NCI-H1417 (cell line): Measurements from ENCODE around the gene WWOX.

Experiments
- DNase-seq, 3 experiments: peaks; one replicate each; lab custom pipeline; 2025; lab: John Stamatoyannopoulos, UW

The WWOX gene

DNA sequence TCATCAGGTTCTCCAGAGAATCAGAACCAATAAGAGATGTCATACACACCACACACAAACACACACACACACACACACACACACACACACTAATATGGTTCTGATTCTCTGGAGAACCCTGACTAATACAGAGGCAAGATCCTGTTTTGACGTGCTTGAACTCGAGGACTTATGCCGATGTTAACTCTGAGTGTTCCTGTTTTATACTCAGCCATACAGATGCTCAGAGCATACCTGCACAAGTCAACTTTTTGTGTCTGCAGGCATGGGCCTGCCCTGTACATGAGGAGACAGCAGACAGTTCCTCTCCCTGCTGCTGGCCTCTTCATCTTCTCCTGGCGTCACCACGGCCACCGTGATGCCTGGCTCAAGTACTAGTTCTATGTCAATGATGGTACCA is 635.9 kb downstream of the WWOX start:
- no peak for DNase-seq

DNA sequence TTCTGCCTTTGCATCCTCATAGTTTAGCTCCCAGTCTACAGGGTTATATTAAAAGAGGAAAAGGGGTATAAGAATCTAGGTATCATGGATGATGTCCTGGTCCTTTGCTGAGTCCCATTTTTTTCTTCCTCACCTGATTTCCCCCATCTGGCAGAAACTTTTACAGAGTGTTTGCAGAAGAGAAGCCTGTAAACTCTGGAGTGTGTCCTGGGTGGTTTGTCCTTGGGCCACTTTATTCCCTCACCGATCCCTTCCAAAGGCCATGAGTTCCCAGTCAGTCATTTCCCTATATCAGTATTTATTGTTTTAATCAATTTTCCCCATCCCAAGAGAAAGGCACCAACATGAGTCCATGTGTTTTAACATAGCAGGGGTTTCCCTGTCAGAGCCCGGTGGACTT is 638.2 kb downstream of the WWOX start:
- no peak for DNase-seq

DNA sequence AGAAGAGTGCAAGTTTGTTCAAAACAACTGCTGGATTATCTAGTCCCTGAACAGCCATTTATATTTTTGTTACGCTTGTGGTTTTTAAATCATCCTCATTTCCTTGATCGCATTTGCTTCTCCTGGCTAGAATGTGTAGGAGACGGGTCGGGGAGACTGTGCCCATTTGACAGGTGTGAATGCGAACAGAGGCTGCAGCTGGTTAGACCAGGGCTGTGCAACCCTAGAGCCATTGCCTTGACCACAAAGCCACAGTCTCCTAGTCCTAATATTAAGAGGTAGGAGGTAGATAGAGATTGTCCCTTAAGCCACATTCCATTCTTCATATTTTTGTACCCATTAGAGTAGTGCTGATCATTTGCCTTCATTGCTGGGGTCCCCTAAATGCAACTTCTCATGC is 639.1 kb downstream of the WWOX start:
- DNase-seq = no peak

- DNase-seq = no peak
Observed at GRCh38 chr16:78740269-78740668, 640.8 kb downstream of the WWOX start.

DNA sequence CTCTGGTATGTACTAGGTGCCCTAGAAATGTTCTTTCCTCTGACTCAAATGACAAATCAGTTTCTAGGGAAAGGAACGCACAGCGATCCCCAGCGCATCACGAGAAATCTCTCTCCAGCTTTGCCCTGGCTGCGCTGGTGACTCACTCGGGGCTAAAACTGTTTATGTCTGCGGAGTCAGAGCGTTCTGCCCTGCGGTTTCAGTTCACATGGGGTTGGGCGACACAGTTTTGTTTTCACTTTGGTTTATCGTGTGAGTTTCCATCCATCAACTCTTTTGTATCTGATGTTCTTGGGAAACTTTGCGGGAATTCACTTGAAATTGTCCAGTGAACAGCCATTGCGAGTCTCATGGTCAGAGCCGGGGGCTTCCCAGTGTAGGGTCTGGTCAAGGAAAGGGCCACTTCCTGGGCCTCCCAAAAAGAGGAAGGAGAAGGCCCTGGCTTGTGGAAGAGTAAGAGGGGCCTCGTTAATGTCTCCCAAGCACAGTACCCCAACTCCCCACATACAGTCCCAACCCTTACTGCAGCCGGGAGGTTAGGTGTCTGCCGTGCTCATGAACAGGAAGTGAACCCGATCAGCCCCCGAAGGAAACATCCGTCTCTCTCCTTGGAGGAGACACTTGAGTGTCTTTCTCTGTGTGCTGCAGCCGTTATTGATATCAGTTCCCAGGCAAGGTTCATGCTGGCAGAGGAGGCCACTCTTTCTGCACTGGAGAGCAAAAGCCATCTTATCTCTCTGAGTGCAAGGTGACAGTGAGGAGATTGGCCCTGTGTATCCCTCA is 643.2 kb downstream of the WWOX start:
- DNase-seq = no peak

DNA sequence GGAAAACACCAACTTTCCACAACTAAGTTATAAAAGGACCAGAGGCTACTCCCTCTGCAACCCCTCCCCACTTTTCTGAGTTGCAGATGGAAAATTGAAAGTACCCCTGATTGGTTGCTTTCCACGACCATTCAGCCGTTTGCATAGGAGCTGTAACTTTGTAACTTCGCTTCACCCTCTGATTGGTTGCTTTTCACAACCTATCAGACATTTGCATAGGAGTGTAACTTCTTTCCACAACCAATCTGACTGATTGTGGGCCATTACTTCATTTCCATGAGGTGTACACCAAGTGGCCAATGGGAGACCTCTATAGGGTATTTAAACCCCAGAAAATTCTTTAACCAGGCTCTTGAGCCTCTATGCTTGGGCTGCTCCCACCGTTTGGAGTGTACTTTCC is 644.1 kb downstream of the WWOX start:
- no peak for DNase-seq

GRCh38 chr16:78744099-78744498 is 644.6 kb downstream of the WWOX start:
- DNase-seq = no peak

DNA sequence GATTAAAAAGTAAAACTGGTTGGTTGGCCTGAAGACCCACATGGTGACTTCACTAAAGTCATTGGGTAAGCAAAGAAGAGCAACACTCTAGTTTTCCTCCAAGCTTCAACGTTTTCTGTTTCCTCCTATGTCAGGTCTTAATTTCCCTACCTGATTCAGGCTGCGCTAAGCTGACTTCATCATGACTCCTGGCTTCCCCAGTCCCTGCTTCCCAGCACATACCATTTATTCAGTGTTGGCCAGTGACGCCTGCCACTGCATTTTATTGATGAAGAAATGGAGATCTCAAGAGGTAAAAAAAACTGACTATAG is 645.3 kb downstream of the WWOX start:
- no peak for DNase-seq

DNA sequence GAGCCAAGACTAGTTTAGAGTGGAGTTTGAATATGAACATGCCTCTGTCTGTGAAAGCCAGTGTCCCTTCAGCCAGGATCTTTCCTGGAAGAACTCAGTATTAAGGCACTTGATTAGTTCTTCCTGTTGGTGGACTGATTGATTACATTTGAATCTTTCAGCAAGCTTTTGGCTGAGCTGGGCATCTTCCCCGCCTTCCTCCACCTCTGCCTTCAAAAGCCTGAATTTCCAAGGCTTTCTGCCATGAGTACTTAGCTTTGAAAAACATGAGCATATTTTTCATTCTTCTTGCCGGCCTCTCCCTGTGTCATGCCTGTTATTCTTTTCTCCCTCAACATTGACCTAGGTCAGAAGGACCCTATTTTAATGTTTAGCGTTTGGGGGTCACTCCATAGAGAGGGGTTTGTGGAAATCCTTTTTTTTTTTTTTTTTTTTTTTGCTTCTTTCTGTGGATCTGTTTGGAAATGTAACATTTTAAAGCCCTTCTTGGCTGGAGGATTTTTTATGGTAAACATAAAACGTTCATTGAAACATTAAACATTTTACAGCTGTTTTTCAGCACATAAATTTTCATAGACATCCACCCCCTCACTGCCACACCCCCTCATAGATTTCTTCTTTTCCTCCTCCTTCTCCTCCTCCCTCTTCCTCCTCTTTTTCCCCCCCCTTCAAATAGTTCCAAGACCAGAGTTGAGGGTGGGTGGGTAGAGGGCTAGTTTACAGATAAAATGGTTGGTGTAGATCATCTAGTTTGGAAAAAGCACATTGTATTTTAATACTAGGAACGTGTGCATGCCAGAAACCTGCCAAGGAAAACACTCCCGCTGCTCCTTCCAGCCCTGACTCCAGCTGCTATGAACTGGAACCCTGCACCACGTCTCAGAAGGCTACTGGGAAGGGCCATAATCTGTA is 645.9 kb downstream of the WWOX start:
- DNase-seq = no peak

GRCh38 chr16:78746718-78747117 is 647.3 kb downstream of the WWOX start:
- DNase-seq = no peak

GRCh38 chr16:78748220-78748929 is 648.9 kb downstream of the WWOX start:
- peak in 2 of 3 experiments; percentile 2 to 31 for DNase-seq

DNA sequence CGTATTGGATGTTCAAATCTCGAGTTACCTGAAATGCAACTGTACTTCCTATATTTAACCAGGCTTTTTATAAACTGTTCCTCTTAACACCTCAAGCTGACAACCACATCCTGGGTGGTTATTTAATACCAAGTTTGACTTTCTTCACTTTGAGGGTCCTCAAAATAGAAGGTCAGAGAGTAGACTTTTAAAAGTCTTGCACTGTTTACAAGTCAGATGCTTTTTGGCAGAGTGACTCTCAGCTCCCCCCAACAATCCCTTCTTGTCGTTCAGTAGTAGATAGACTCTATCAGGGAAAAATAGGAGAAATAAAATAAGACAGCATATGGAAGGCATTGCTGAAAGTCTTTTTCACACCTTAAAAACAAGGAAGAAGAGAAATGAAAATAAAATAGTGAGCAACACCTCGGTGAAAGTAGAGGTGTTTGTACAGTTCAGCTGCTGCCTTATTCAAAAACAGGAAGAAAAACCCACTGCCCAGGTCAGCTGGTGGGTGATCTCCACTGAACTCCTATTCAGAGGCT is 650.4 kb downstream of the WWOX start:
- no peak for DNase-seq

DNA sequence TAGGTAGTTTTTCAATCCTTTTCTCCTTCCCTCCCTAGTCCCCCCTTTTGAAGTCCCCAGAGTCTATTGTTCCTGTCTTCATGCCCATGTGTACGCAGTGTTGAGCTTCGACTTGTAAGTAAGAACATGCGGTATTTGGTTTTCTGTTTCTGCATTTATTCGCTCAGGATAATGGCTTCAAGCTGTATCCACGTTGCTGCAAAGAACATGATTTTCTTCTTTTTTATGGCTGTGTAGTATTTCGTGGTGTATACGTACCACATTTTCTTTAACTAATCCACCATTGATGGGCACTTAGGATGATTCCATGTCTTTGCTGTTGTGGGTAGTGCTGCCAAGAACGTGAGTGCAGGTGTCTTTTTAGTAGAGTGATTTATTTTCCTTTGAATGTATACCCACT is 651.2 kb downstream of the WWOX start:
- no peak for DNase-seq

GRCh38 chr16:78751601-78752000 is 652.1 kb downstream of the WWOX start:
- no peak for DNase-seq

DNA sequence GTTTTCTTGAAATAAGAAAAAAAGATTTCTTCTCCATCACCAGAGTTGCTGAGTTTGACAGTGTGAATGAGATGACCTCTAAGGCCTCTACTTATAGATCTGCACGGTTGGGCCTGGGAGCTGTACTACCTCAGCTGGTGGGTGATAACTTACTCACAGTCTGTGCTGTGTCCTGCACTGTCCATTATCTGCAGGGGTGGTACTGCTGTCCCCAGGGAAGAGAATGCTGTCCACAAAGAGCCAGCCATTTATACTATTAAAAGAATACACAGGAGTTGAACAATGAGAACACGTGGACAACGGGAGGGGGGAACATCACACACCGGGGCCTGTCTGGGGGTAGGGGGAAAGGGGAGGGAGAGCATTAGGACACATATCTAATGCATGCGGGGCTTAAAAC is 655.3 kb downstream of the WWOX start:
- no peak for DNase-seq

DNA sequence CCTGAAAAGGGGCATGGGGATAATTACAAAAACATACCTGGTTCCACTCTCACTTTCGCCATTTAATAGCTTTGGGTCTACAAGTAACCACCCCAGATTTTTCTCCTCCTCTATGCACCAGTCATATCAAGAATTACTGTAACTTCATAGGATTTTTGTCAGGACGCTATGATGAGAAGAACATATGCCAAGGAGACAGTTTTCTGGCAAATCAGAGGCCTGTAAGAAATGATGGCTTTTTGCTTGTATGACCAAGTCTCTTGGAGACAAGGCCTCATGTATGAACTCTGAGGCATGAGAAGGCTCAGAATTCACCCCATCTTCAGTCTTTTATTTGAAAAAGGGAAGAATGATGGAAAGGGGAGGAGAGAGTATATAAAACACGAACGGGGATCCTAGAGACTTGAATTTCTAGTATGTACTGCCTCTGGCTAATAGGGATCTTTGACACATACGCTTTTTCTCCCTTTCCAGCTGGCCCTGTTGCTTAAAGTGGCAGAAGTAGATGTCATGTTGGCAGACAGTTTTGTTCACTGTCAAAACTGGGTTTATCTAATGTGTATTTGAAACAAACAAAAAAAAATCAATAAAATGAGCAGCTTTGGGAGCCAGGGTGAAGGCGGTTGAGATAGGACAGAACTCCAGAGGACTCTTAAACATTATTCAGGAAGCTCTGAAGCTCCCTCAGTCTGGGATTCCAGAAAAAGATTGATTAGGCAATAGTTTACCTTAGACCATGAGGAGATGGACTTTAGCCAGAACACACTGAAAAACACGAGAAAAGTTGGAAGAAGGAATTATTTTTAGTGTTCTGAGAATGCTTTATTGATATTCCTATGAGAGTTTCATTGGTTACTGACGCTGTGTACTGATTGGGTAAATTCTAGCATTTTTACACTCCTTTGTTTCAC is 656.6 kb downstream of the WWOX start:
- no peak for DNase-seq

GRCh38 chr16:78759596-78759995 is 660.1 kb downstream of the WWOX start:
- no peak for DNase-seq

DNA sequence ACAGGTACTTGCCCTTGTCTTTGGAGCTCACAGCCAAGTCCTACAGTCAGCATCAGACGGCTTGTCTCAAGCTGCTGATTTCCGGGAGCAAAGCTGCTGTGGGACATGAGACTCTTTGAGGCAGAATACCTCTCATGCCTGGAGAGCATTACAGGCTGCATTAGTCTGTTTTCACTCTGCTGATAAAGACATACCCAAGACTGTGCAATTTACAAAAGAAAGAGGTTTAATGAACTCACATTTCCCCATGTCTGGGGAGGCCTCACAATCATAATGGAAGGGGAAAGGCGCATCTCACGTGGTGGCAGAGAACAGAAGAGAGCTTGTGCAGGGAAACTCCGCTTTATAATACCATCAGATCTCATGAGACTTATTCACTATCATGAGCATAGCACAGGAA is 661.2 kb downstream of the WWOX start:
- DNase-seq = no peak

- no peak for DNase-seq
Observed at GRCh38 chr16:78761427-78761826, 662.0 kb downstream of the WWOX start.

DNA sequence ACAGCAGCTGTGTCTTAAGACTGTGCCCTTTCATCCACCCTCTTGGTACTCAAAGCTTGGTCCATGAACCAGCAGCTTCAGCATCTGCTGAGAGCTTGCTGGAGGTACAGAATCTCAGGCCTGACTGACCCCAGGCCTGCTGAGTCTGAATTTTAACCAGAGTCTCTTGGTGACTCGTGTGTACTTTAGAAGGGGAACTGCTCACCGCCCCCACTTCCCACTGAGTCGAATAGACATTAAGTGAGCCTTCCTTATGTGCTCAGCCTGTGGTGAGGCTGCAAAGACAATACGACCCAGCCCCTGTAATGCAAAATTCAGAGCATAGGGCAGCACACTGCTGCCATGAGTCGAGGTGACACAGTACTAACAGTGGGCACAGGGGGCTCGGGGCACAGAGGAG is 662.8 kb downstream of the WWOX start:
- no peak for DNase-seq

DNA sequence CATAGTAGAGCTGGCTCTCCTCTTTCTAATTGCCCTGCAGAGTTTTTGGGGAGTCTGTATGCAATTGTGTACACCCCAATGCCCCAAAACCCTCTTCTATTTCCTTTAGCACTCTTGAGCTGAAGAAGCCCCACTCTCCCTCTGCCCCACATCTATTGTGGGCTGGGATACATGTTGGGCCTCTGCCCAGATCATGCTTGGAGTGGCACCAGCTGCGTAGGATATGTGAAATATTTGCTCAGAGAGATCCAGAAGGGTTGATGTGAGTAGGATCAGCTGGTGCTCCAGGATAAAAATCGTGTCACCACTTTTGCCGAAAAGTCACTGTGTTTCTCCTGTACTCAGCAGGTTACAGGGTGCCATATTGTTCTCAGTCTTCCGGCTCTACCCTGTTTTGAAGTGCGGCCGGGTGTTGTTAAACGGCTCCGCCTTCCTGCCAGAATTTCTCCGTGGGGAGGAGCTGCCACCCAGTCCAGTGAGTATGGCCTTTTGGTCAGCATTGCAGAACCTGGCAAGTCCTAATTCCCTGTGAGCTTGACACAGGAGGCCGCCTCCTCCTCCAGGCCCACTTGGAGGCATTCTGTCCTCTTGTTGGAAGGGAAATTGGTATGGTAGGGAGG is 664.5 kb downstream of the WWOX start:
- DNase-seq = no peak
